NCI-H226 (cell line): ENCODE data around the gene THRAP3.
A peak's percentile ranks its signal among the peaks of the same experiment; 100 is the strongest.
"Not testable (repeated sequence)": the region's sequence is repeated elsewhere in the genome, so short reads cannot be mapped to it uniquely, and the experiment has no call there.

ENCODE experiments used
- DNase-seq: peaks from one replicate; pipeline ENCODE4 v3.0.0-alpha.2; 2015

Gene THRAP3

DNA sequence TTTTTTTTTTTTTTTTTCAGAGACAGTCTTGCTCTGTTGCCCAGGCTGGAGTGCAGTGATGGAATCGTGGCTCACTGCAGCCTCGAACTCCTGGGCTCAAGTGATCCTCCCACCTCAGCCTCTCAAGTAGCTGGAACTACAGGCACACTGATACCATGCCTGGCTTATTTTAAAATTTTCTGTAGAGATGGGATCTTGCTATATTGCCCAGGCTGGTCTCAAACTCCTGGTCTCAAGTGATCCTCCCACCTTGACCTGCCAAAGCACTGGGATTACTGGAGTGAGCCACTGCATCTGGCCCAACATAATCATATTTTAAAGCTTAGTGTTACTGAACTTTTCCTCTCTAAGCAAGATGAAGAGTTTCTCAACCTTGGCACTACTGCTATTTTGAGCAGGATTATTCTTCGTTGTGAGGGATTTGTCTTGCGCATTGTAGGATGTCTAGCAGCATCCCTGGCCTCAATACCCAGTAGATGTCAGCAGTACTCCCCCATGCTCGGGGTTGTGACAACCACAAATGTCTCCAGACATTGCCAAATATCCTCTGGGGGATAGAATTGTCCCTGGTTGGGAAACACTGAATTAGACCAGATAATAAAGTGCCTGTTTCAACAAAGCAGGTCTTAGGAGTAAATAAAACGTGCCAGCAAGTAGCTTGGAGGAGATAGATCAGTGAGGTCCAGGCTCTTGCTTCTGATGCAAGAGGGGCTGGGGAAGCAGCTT lies 15.1 kb upstream of the THRAP3 start:
- no peak for DNase-seq

DNA sequence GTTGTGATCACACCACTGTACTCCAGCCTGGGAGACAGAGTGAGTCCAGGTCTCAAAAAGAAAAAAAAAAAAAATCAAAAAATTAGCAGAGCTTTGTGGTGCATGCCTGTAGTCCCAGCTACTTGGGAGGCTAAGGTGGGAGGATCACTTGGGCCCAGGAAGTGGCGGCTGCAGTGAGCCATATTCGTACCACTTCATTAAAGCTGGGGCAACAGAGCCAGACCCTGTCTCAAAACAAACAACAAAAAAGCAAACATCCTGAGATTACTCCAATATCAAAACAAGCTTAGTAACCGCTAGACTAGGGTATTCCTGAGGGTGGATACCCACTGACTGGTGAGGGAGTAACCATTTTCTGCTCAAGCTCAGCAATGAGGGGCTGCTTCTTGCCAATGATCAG lies 12.9 kb upstream of the THRAP3 start:
- DNase-seq: no peak

DNA sequence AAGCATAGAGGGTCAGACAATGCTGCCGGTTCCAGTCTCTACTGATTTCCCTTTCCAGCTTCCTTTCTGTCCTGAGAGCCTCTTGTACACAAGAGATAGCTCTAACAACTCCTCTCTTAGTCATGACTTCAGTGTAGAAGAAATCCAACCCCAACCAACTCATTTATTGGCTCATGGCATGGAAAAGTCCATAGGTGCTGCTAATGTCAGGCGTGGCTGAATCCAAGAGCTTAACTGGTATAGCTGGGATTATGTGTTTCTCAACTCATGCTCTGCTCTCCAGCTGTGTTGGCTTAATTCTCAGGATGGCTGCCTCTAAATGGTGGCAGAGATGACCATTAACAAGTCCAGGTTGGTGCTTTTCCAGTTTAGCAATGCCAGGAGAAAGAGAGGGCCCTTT lies 12.4 kb upstream of the THRAP3 start:
- DNase-seq: no peak

DNA sequence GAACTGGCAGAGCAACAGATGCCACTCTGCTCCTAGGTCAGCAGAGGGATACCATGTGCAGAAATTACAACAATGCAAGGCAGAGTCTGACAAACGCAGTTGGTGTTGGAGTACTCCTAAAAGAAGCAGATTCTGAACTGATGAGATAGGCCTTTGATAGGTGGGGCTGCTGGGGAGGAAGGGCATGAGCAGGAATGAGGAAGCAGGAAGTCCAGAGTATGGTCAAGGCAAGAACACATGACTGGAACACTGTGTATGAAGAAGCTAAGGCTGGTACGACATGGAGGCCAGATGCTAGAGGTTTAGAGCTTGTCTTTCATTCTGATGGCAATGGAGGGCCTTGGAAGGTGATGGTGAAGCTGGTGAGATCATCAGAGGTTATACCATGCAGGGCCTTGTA lies 11.5 kb upstream of the THRAP3 start:
- DNase-seq: peak; percentile 33

DNA sequence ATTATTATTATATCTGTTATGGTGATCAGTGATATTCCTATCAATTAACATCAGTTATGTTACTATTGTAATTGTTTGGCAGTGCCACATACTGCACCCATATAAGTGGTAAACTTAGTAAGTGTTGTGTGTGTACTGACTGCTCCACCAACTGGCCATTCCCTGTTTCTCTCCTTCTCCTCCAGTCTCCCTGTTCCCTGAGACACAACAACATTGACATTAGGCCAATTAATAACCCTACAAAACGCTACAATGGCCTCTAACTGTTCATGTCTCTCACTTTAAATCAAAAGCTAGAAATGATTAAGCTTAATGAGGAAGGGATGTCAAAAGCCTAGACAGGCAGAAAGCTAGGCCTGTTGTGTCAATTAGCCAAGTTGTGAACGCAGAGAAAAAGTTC lies 6.6 kb upstream of the THRAP3 start:
- DNase-seq: no peak

DNA sequence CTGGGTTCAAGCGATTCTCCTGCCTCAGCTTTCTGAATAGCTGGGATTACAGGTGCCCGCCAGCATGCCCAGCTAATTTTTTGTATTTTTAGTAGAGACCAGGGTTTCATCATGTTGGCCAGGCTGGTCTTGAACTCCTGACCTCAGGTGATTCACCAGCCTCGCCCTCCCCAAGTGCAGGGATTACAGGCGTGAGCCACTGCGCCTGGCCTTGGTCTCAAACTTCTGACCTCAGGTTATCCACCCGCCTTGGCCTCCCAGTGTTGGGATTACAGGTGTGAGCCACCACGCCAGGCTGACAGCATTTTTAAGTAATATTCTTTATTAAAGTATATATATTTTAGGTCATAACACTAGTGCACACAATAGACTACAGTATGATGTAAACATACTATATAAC lies 2.3 kb upstream of the THRAP3 start:
- DNase-seq: not testable (repeated sequence)

DNA sequence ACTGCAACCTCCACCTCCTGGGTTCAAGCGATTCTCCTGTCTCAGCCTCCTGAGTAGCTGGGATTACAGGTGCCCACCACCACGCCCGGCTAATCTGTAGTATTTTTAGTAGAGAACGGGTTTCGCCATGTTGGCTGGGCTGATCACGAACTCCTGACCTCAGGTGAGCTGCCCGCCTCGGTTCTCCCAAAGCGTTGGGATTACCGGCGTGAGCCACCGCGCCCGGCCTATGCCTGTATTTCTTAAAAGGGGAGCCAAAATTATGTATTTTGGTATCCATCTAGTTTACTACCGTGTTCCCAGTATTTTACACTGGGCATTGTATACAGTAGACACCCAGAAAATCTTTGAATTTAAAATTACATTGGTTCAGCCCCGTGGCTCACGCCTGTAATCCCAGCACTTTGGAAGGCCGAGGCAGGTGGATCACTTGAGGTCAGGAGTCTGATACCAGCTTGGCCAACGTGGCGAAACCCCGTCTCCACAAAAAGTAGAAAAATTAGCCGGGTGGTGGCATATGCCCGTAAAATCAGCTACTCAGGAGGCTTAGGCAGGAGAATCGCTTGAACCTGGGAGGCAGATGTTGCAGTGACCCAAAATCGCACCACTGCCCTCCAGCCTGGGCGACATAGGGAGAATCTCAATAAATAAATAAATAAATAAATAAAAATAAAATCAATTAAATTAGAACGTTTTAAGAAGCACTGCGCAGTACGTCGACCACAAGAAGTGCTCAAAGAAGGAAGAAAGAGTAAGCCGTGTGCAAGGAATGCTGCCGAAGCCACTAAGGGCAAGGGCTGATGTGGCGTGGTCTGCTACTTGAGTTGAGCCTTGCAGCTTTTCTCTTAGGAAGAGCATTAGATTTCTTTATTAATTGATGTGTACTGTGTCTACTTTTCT lies 1.5 kb upstream of the THRAP3 start:
- no peak for DNase-seq

DNA sequence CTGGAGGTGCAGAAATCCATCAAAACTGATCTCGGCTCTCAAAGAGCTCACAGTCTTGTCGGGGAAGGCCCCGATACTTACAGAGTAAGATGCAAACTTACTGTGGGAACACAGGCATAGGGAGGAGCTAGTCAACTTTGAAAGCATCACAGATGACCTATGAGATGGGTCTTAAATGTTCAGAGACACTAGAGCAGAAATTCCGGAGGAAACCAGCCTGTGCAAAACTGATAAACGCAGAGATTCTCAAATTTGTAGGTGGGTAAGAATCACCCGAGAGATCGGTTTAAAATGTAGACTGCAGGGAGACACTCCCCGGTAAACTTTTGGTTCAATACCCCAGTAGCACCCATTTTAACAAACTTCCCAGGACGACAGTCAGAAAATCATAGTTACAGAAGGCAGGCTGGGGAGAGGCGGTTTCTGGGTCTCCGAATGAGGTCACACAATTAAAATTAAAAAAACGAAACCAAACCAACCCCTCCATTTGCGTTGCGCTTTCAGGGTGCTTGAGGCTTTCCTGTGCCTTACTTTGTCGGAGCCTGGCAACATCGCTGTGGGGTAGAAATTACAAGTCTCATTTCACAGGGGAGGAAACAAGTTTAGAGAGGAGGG lies 755 bp upstream of the THRAP3 start:
- no peak for DNase-seq

DNA sequence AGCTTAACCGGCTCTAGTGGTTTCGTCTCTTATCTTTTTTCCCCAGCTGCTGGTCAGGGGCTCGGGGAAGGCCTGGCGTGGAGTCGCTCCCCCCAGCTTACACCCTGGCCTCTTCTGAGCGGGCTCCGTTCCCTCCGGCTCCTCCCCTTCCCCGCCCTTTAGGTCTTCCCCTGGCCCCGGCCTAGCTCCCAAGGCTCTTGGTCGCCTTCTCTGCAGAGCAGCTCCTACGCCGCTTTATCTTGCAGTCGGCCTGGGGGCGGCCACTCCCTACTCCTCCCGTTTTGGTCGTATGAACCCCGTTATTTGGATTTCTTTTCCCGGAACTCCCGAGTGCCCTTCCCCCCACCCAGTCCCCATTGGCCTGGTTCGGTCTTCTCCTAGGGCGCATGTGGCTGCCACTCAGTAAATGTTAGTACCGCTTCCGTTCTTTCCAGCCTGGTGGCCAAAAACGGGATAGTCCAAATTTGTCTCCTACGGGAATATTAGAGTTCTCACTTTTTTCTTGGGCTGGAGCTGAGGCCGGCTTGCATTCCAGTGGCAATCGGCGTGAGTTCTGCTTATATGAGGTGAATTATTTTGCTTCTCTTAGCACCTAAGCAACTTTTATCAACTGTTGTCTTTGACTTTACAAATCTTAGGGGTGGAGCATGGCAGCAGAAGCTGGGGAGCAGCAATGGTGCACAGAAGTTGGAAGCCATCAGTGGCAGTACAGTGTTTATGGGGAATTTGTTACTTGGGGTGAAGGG lies 467 bp downstream of the THRAP3 start:
- DNase-seq: peak; percentile 75

DNA sequence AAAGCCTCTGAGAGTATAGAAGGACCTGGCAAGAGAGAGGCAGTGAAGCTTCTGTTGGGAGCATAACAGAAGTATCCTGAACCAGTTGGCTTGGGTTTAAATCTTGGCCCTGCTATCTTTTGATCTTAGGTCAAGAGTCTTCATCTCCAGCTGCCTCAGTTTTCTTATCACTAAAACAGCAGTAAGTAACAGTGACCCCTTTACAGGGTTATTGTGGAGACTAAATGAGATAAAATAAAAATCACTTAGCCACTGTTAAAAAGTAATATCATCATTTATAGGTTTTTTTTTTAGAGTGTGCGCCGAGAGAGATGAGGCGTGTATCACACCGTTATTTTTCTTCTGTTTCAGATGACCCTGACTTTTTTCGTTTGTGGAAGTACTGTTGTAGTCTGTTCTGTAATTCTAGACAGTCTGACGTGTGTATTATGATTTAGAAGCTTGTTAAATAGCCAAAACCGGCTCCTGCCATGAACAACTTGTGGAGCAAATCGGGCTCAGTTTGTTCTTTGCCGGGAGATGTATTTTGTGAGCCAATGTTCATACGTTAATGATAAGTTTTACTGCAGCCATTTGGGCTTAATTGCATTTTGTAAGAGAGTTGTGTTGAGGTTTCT lies 1.1 kb downstream of the THRAP3 start:
- DNase-seq: no peak

DNA sequence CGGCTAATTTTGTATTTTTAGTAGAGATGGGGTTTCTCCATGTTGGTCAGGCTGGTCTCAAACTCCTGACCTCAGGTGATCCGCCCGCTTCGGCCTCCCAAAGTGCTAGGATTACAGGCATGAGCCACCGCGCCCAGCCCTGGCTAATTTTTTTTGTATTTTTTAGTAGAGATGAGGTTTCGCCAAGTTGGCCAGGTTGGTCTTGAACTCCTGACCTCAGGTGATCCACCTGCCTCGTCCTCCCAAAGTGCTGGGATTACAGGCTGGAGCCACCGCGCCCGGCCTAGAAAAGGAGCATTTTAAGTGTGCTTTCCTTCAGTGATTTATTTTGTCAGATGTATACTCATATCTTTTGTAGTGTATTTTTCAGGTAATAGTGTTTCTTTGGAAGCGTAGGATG lies 6.0 kb downstream of the THRAP3 start:
- not testable (repeated sequence) for DNase-seq

DNA sequence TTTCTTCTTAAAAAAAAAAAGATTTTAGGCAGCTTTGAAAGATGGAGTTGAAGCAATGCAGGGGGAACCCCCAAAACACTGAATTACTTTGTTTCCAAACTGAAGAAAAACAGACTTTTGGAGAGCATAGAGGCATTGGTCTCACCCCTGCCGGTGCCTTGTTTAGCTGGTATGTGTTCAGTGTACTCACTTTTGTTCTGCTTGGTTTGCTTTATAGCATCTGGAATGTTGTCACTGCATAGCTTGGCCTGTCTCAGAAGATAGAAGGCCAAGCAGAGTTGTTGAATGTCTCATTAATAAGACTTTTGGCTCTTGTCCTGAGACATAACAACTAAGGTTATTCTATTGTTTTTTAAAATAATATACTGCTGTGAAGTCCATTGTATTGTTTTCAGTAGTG lies 6.9 kb downstream of the THRAP3 start:
- DNase-seq: no peak

DNA sequence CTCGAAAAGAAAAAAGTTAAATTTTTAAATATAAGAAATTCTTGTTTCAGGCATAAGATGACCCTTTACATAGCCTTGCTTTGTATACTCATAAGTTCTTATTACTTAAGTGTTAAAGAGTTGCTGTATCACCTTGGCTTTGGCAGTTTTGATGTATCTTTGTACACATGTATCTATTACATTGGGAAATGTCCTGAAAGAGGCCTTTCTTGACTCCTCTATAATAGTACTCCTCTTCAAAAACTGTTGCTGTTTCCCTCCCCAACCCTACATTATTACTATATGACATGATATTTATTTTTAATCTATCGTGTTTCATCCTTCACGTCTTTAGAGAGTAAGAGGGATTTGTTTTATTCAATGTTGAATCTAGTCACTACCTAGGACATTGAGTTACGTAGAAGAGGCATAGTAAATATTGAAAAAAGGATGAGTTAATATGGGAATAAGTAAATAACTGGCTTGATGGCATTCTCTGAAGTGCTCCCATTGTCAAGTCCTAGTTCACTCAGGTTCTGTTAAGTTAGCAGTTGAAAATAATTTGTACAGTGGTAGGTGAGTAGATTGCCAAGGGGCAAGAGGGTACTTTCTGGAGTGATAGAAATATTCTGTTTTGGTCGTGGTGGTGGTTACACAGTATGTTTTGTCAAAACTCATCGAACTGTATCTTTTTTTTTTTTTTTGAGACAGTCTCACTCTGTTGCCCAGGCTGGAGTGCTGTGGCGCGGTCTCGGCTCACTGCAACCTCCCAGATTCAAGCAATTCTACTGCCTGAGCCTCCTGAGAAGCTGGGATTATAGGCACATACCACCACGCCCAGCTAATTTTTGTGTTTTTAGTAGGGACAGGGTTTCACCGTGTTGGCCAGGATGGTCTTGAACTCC lies 8.2 kb downstream of the THRAP3 start:
- DNase-seq: no peak

DNA sequence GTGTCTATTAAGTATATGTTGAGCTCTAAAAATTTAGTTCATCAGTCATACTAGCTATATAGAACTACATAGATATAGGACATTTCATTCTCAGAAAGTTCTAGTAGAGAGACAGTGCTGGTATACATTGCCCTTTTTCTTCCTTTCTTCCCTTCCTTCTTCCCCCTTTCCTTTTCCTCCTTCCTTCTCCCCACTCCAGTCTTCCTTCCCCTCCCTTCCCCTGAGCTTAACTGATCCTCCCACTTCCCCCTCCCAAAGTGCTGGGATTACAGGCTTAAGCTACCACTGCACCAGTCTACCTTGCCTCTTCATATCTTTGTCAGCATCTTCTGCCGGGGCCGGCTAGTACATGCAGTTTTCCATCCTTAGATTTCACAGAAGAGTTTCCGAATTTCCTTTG lies 12.1 kb downstream of the THRAP3 start:
- DNase-seq: no peak

DNA sequence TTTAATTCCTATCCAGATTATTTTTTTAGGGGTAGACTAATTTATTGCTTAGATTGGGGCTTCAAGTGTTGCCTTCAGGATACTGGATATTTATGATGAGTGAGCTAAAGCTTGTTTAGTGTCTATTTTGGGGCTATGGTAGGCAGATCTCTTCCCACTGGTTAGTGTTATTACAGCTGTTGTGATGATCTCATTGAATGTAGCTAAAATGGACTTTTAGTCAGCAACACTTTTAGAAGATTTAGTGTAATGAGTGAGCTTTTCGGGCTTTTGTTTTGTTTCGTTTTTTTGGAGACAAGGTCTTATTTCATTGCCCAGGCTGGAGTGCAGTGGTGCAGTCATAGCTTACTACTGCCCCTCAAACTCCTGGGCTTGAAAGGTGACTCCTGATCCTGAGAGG lies 14.2 kb downstream of the THRAP3 start:
- no peak for DNase-seq

DNA sequence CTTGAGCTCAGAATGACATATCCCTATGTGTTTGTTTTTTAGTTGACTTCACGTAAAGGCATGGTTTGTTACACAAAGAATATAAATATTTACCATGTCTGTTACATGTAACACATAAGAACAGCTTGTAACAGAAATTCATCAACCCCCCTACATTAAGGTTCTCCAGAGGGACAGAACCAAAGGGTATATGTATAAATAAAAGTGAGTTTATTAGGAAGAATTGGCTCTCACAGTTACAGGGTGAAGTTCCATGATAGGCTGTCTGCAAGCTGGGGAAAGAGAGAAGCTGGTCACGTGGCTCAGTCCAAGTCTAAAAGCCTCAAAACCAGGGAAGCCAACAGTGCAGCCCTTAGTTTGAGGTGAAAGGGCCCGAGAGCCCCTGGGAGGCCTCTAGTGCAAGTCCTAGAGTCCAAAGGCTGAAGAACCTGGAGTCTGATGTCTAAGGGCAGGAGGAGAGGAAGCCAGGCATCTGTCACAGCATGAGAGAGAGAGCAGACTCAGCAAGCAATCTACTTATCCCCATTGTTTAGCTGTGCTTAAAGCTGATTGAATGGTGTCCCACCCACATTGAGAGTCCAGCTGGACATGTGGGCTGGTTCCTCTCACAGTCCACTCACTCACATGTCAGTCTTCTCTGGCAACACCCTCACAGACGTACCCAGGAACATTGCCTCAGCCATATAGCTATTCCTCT lies 15.8 kb downstream of the THRAP3 start:
- DNase-seq: no peak

DNA sequence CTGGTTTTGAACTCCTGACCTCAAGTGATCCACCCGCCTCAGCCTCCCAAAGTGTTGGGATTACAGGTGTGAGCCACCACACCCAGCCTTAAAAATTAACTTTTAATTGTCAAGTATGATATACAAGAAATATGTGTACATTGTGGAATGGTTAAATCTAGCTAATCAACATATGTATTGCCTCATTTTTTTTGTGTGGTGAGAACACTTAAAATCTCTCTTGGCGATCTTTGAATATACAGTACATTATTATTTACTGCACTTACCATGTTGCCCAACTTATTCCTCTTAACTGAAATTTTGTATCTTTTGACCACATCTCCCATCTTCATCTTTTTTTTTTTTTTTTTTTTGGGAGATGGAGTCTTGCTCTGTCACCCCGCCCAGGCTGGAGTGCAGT lies 23.3 kb downstream of the THRAP3 start:
- DNase-seq: no peak

DNA sequence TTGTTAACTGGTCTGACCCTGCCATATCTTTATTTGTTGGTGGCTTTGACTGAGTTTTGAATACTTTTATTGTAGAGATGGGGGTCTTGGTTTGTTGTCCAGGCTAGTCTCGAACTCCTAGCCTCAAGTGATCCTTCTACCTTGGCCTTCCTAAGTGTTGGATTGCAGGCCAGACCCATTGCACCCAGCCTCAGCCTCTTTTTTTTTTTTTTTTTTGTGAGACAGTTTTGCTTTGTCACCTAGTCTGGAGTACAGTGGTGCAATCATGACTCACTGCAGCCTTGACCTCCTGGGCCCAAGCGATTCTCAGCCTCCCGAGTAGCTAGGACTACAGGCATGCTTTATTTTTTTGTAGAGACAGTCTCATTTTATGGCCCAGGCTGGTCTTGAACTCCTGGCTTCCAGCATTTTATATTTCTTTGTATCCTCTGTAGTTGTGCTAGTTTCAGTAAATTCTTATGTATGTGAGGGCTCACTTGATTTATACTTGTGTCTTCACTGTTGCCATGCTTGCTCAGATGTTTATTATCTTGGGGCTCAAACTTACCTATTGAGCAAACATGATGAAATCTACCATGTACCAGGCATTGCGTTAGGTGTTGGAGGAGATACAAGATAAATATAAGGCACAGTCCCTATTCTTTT lies 24.1 kb downstream of the THRAP3 start:
- DNase-seq: peak; percentile 80

DNA sequence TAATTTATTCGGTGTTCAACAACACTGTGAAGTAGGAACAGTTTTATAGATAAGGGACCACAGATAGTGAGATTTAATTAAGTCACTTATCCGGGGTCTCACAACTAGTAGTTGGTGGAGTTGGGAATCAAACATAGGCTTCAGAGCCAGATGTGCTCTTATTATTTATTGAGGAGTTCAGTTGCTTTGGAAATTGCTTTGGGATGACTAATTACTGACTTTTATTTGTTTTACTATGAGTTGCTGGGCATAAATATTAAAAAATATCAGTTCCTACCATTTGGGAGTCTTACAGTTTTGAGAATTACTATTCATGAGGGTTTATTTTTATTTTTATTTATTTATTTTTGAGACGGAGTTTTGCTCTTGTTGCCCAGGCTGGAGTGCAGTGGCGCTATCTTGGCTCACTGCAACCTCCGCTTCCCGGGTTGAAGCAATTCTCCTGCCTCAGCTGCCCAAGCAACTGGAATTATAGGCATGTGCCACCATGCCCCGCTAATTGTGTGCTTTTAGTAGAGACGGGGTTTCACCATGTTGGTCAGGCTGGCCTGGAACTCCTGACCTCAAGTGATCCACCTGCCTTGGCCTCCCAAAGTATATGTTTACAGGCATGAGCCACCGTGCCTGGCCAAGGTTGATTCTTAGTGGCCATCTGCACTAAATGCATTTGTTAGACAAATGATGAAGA lies 27.7 kb downstream of the THRAP3 start:
- DNase-seq: no peak

DNA sequence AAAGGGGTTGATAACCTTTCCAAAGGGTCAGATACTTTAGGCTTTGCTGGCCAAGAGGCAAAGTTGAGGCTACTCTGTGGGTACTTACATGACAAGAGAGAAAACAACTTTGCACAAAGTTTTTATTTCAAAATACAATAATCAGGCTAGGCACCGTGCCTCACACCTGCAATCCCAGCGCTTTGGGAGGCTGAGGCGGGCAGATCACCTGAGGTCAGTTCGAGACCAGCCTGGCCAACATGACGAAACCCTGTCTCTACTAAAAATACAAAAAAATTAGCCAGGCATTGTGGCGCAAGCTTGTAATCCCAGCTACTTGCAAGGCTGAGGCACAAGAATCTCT lies 28.2 kb downstream of the THRAP3 start:
- DNase-seq: not testable (repeated sequence)
